Heart left ventricle (tissue), 16 donors: ENCODE results near the gene CPB2. TPM values are rescaled to one million over a fixed set of nuclear protein-coding genes. Genes with fewer than 3 reads are reported as not detected.

Experiments
- ATAC-seq, 4 donors: fragments of 200-7000 bp; cut with Tn5 transposase; one replicate each; pipeline ENCODE4 v1.9.1; 2020 to 2022; ENCODE audit warnings: moderate library complexity in 4 of 4, mild to moderate bottlenecking in 3 of 4, moderate number of reproducible peaks in 1 of 4
- DNase-seq, 5 donors: peaks; one replicate each; pipeline ENCODE4 v3.0.0-alpha.2; 2020
- H3K27ac ChIP-seq, 12 donors: fragments of 200-600 bp; sonication (generic) in 4 of 12; one replicate each; pipeline versions ENCODE4 v1.5.0 to v1.8.0; 2016 to 2022; ENCODE audit warnings: mild to moderate bottlenecking in 2 of 12
- H3K27me3 ChIP-seq, 9 donors: fragments of 200-600 bp; sonication (generic) in 2 of 9; one replicate each; pipeline versions ENCODE4 v1.5.1 to v1.8.0; 2016 to 2022; ENCODE audit warnings: mild to moderate bottlenecking in 3 of 9
- H3K36me3 ChIP-seq, 9 donors: fragments of 200-600 bp; sonication (generic) in 2 of 9; one replicate each; pipeline versions ENCODE4 v1.5.0 to v1.8.0; 2018 to 2022; ENCODE audit warnings: mild to moderate bottlenecking in 2 of 9
- H3K4me1 ChIP-seq, 12 donors: fragments of 200-600 bp; sonication (generic) in 4 of 12; one replicate each; pipeline versions ENCODE4 v1.5.0 to v1.8.0; 2016 to 2022; ENCODE audit warnings: mild to moderate bottlenecking in 3 of 12
- H3K4me3 ChIP-seq, 12 donors: fragments of 200-600 bp; sonication (generic) in 4 of 12; one replicate each; pipeline versions ENCODE4 v1.5.0 to v1.8.0; 2017 to 2022; ENCODE audit warnings: mild to moderate bottlenecking in 9 of 12, moderate library complexity in 4 of 12
- H3K9me3 ChIP-seq, 12 donors: fragments of 200-600 bp; sonication (generic) in 4 of 12; one replicate each; pipeline versions ENCODE4 v1.5.0 to v1.8.0; 2016 to 2022; ENCODE audit warnings: mild to moderate bottlenecking in 1 of 12
- CTCF ChIP-seq, 12 donors: fragments of 200-600 bp; sonication (generic) in 4 of 12; IDR thresholded peaks; one replicate each; pipeline versions ENCODE4 v1.5.0 to v1.8.0; 2018 to 2022; ENCODE audit warnings: antibody characterized with exemption in 12 of 12, mild to moderate bottlenecking in 5 of 12
- POLR2A ChIP-seq, 2 donors: fragments of 450-650 bp; IDR thresholded peaks; one replicate each; pipeline ENCODE4 v1.6.1; 2017; ENCODE audit warnings: antibody characterized with exemption in 2 of 2, mild to moderate bottlenecking in 2 of 2, moderate library complexity in 2 of 2
- WGBS, 4 donors: extraction: QIAGEN DNeasy Blood & Tissue Kit in 2 of 4; methylation state at CpG; one replicate each; pipeline versions ENCODE4 v1.1.5 to v1.1.7; 2013 to 2018; 5-methylcytosine and 5-hydroxymethylcytosine counted together
- intact Hi-C, 10 donors: fragments of 100-400 bp; cut with DNase I; formaldehyde crosslinking; loops; one replicate each; pipeline versions ENCODE4 v1.11.1 to v1.14.2; 2022
- polyA plus RNA-seq, 2 donors: library from polyadenylated mRNA; stranded (reverse); fragments of 200-250 nt; gene quantifications; one replicate each; pipeline ENCODE4 v1.2.3, GENCODE V29; 2013
- total RNA-seq, 9 donors: library from RNA; depleted of rRNA in 2 of 9; stranded (reverse); fragments of >200 nt in 2 of 9; fragmentation: NEBNext Ultra II Directional in 3 of 9; extraction: Animal tissue kit (Norgen Biotek cat#: 25700) in 3 of 9; gene quantifications; one replicate each; pipeline versions ENCODE4 v1.1.0 to v1.2.4, GENCODE V29; 2016 to 2023
- donor health status: ischemic (EF 13 %, LVEDD 7.1; RV severe dilation, severe dysfunction).
- donor health status: healthy with polysubstance abuse.
- donor health status: DM: no; HTN: yes; CAD: no.
- donor health status: DM: no; HTN: no; CAD: no.
- donor health status: ischemic (EF 25% LVEDD 6.9; RV normal size, moderate dysfunction).
- donor health status: ischemic (EF 25% LVEDD 5.7; RV mildly dilated, moderate dysfunction).
- donor health status: healthy.
- donor health status: DM: yes; HTN: yes; CAD: no.
- donor health status: ischemic (EF 35%, LVEDD 5.7; RV mildly dilated, moderate dysfunction).
- donor health status: nonischemic (EF 11% LVEDD 7.7; RV severe dilation, severe dysfunction).
- donor health status: DM: yes; HTN: yes; CAD: no.
- donor health status: PGD.
- donor health status: ischemic (EF 29% LVEDD 5.4; RV normal size, mild dysfunction).
- donor health status: nonischemic (EF 23%, LVEDD 6.1; RV moderate dilation, normal function).

Gene CPB2
- total and polyA plus RNA-seq, 11 donors = not detected

- Histone ChIP-seq H3K4me3 (no peak overlapping the region), H3K4me1 (peaks cover 0 to 8% (median 4%) of the 10 kb centered on the region in 12 donors), H3K27ac (no peak overlapping the region), H3K36me3 (no peaks in the 10 kb centered on the region), H3K9me3 (no peaks in the 10 kb centered on the region), H3K27me3 (no peaks in the 10 kb centered on the region)
- DNase-seq = no peak
- no peak for TF ChIP-seq POLR2A (IDR thresholded peaks at IDR 0.05)
- no peak for TF ChIP-seq CTCF (IDR thresholded peaks at IDR 0.05)
- ATAC-seq = no peak
- 82 to 93% (median 85%) methylated on average over 3 of the region's 3 CpGs for WGBS, 4 donors
- intact Hi-C loops = no loop called here
Measured at GRCh38 chr13:46058268-46058667, 46.6 kb downstream of the CPB2 start.

GRCh38 chr13:46057256-46058015 lies 47.4 kb downstream of the CPB2 start:
- H3K4me1 ChIP-seq = peaks cover 0 to 11% (median 6%) of the 10 kb centered on the region in 12 donors
- no peaks in the 10 kb centered on the region for H3K27me3 ChIP-seq
- no peaks in the 10 kb centered on the region for H3K36me3 ChIP-seq
- no peak for DNase-seq
- intact Hi-C loops = no loop called here
- H3K4me3 ChIP-seq = no peak overlapping the region
- H3K27ac ChIP-seq = no peak overlapping the region
- no peak for ATAC-seq
- TF ChIP-seq CTCF (IDR thresholded peaks at IDR 0.05) (no peak), POLR2A (IDR thresholded peaks at IDR 0.05) (no peak)
- H3K9me3 ChIP-seq = no peaks in the 10 kb centered on the region
- WGBS, 4 donors = 59 to 69% (median 67%) methylated on average over 5 of the region's 5 CpGs

- no peaks in the 10 kb centered on the region for H3K36me3 ChIP-seq
- no peak for TF ChIP-seq POLR2A (IDR thresholded peaks at IDR 0.05)
- TF ChIP-seq CTCF (IDR thresholded peaks at IDR 0.05) = no peak
- DNase-seq = no peak
- no peaks in the 10 kb centered on the region for H3K9me3 ChIP-seq
- 15 to 31% (median 20%) methylated on average over 18 of the region's 18 CpGs for WGBS, 4 donors
- peak overlapping the region; percentile 71 to 98 (median 86) for H3K4me3 ChIP-seq
- intact Hi-C loops = loop anchor here in 1 of 10 donors (5.0 kb wide), 1 partner anchor 69 kb away; no protein-coding TSS in a partner anchor
- H3K27me3 ChIP-seq = no peaks in the 10 kb centered on the region
- H3K4me1 ChIP-seq = peaks cover 0 to 34% (median 26%) of the 10 kb centered on the region in 12 donors
- H3K27ac ChIP-seq = peak overlapping the region in 9 of 12 donors; percentile 74 to 96 (median 92)
- no peak for ATAC-seq
Measured at GRCh38 chr13:46053162-46054012, 51.4 kb downstream of the CPB2 start.
